Measurements from ENCODE around the gene ZNF44.

DNA sequence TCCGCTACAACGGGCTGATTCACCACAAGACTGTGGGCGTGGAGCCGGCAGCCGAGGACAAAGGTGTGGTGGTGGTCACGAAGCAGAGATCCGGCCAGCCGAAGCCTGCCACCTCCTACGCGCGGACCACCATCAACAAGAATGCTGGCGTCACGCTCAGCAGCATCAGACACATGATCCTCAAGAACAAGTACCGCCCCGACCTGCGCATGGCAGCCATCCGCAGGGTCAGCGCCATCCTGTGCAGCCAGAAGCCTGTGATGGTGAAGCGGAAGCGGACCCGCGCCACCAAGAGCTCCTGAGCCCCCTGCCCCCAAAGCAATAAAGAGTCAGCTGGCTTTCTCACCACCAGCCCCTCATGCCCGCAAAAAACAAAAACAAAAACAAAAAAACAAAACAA lies 34.4 kb downstream of the ZNF44 start:
- TF ChIP-seq CTCF (conservative IDR thresholded peaks at IDR 0.05) = no peak
- TF ChIP-seq EZH2 (IDR thresholded peaks at IDR 0.05; ENCODE audit: low read depth) = no peak
